Thoracic aorta (tissue), 2 donors: ENCODE results near the gene COMT. TPM values are rescaled to one million over a fixed set of nuclear protein-coding genes. Genes with fewer than 3 reads are reported as not detected.

Experiments
- ATAC-seq: fragments of 150-250 bp; one replicate; pipeline ENCODE4 v1.8.0; 2017; ENCODE audit warnings: low read depth; ENCODE audit not compliant: insufficient number of reproducible peaks, low FRiP score
- DNase-seq: peaks from one replicate; pipeline ENCODE4 v3.0.0-alpha.2; 2020; ENCODE audit warnings: low spot score
- H3K27ac ChIP-seq, 2 donors: fragments of 200-600 bp; sonication (generic); 1 replicate in 1 of 2; 2 replicates in 1 of 2; pipeline ENCODE4 v1.5.1; 2016; ENCODE audit warnings: mild to moderate bottlenecking in 2 of 2, moderate library complexity in 2 of 2
- H3K27me3 ChIP-seq: fragments of 200-600 bp; sonication (generic); replicated peaks from 2 replicates; pipeline ENCODE4 v1.6.0; 2016; ENCODE audit warnings: mild to moderate bottlenecking; ENCODE audit not compliant: insufficient read depth
- H3K36me3 ChIP-seq: fragments of 200-600 bp; sonication (generic); one replicate; pipeline ENCODE4 v1.5.1; 2016
- H3K4me1 ChIP-seq, 2 donors: fragments of 200-600 bp; sonication (generic); 1 replicate in 1 of 2; 2 replicates in 1 of 2; pipeline versions ENCODE4 v1.5.1 to v1.6.0; 2016; ENCODE audit warnings: low read depth in 2 of 2, mild to moderate bottlenecking in 1 of 2; ENCODE audit not compliant: control insufficient read depth in 1 of 2
- H3K4me3 ChIP-seq: fragments of 200-600 bp; sonication (generic); 2 replicates; pipeline ENCODE4 v1.5.1; 2016; ENCODE audit warnings: mild to moderate bottlenecking
- H3K9me3 ChIP-seq: fragments of 200-600 bp; sonication (generic); 2 replicates; pipeline ENCODE4 v1.5.1; 2016
- total RNA-seq, 2 donors: library from RNA; depleted of rRNA; stranded (reverse); fragments of >200 nt; gene quantifications; one replicate each; pipeline versions ENCODE4 v1.1.0 to v1.2.3, GENCODE V29; 2016
- TF ChIP-seq, protein P1 (sequence below): fragments of 200-600 bp; sonication (generic); IDR thresholded peaks from one replicate; pipeline ENCODE4 v1.5.1; 2019; ENCODE audit warnings: antibody characterized with exemption

COMT gene
- total RNA-seq, 2 donors from 2014 or later: 230 to 300 TPM

DNA sequence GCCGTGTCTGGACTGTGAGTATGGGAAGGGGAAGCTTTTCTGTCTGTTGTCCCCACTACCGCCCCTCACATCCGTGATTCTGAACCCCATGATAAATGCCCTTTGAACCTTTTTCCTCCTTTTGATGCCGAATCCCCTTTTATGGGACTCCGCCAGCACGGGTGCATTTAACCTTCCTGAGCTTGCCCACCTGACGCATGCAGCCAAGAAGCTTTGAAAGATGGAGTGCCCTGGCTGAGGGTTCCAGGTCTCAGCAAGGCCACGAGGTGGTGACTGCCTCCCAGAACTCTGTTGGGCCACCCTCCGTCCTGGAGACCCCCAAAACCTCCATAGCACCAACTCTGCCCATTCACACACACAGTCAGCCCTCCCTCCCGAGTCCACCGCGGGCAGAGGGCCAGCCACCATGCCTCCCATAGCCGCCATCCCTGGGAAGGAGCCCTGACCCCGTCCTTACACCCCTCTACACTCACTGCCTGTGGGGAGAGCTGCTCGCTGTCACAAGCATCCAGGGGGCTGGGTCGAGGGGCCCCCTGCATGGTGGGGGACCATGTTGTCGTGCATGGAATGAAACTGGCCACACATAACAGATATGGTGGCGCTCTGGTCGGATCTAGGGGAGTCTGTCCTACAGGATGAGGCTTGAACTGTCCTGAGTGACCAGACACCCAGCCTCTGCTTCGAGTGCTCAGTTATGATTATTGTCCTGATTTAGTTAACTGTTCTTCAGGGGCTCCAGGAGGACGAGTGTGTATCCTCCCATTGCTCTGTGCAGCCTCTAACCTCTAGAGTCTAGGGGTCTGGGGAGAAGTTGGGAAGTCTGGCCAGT, 822 bp upstream of the COMT start:
- DNase-seq: no peak
- H3K4me3 ChIP-seq: peak overlapping the region; percentile 78
- H3K27ac ChIP-seq: peak overlapping the region; percentile 91 to 100
- H3K9me3 ChIP-seq: no peaks in the 10 kb centered on the region
- H3K27me3 ChIP-seq: no peaks in the 10 kb centered on the region
- peaks cover 22 to 41% of the 10 kb centered on the region in 2 donors for H3K4me1 ChIP-seq
- ATAC-seq: no peak
- H3K36me3 ChIP-seq: no peaks in the 10 kb centered on the region
- TF ChIP-seq, protein P1, sequence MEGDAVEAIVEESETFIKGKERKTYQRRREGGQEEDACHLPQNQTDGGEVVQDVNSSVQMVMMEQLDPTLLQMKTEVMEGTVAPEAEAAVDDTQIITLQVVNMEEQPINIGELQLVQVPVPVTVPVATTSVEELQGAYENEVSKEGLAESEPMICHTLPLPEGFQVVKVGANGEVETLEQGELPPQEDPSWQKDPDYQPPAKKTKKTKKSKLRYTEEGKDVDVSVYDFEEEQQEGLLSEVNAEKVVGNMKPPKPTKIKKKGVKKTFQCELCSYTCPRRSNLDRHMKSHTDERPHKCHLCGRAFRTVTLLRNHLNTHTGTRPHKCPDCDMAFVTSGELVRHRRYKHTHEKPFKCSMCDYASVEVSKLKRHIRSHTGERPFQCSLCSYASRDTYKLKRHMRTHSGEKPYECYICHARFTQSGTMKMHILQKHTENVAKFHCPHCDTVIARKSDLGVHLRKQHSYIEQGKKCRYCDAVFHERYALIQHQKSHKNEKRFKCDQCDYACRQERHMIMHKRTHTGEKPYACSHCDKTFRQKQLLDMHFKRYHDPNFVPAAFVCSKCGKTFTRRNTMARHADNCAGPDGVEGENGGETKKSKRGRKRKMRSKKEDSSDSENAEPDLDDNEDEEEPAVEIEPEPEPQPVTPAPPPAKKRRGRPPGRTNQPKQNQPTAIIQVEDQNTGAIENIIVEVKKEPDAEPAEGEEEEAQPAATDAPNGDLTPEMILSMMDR: no peak

DNA sequence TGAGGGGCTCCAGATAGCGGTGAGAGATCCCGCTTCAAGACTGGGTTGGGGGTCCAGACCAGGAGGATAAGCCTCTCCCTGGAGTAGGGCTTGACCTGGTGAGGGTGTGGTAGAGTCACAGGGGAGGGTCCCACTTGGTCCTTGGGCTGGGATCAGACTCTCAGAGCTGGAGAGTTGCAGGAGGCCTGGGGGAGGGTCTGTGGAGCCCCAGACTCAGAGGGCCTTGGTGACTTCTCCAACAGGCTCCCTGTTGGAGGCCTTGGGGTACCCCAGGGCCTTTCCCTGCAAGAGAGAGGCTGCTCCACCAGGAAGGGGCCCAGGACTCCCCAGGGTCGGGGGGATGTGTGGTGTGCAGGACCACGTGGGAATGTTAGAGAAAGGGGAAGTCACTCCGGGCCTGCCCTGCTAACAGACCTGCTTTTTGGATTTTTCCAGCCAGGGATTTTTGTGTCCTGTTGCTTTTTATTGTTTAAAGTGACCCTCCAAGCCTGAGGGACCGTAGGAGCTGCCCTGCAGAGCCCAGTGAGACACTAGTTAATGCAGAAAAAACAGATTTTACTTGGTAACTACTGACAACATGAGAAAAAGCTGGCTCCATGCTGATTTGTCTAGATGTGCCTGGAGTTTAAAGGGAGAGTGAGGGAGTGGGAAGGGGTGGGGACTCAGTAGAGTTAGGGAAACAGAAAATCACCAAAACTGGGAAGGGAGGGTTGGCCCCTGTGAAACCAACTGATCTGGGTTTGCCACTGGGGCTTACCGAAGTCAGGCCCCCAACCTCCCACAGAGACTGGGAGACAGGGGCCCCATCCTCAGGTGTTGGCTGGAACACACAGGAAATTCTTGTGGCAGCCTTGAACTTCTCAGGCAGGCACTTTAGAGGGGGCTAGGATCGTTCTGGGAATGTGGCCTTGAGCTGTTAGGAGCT, 847 bp downstream of the COMT start:
- Histone ChIP-seq H3K4me3 (peak overlapping the region; percentile 78), H3K27ac (peak overlapping the region; percentile 91 to 100), H3K9me3 (no peaks in the 10 kb centered on the region), H3K4me1 (peaks cover 27 to 55% of the 10 kb centered on the region in 2 donors), H3K27me3 (no peaks in the 10 kb centered on the region), H3K36me3 (no peaks in the 10 kb centered on the region)
- DNase-seq (no peak), ATAC-seq (peak; percentile 72)
- TF ChIP-seq, protein P1: no peak

DNA sequence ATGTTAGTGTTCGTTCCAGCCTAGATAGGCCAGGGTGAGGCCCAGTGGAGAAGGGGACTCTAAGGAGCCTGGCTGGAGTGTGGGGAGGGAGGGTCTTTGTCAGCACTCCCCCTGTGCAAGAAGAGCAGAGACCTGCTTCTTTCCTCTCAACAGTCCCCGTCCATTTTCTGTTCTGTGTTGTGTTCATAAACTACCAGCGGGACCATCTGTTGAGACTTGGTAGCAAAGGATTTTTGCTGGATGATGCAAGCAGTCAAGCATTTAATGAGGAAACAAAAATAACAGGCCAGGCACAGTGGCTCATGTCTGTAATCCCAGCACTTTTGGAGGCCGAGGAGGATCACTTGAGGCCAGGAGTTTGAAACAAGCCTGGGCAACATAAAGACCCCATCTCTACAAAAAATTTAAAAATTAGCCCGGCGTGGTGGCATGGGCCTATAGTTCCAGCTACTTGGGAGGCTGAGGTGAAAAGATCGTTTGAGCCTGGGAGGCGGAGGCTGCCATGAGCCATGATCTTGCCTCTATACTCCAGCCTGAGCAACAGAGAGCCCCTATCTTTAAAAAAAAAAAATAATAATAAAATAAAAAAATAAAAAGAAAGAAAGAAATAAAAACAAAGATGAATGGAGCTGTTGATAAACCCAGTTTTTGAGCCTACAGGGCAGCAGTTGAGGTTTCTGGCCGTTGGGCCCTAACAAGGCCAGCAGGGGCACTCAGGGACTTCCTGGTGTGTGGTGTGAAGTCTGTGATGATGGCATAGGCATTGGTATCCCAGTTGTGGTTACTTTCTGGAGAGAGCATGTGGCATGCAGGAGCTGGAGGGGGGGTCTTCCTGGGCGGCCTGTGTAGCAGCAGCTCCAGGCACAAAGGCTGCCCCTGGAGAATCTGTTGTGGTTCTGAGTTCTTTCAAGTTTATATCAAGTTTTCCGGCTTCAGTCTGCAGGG, 1.8 kb downstream of the COMT start:
- Histone ChIP-seq H3K36me3 (no peaks in the 10 kb centered on the region), H3K27me3 (no peaks in the 10 kb centered on the region), H3K4me3 (peak overlapping the region; percentile 78), H3K27ac (peak overlapping the region; percentile 91 to 100), H3K4me1 (peaks cover 30 to 65% of the 10 kb centered on the region in 2 donors), H3K9me3 (no peaks in the 10 kb centered on the region)
- ATAC-seq (peak; percentile 77), DNase-seq (no peak)
- TF ChIP-seq, protein P1: peak; percentile 9

DNA sequence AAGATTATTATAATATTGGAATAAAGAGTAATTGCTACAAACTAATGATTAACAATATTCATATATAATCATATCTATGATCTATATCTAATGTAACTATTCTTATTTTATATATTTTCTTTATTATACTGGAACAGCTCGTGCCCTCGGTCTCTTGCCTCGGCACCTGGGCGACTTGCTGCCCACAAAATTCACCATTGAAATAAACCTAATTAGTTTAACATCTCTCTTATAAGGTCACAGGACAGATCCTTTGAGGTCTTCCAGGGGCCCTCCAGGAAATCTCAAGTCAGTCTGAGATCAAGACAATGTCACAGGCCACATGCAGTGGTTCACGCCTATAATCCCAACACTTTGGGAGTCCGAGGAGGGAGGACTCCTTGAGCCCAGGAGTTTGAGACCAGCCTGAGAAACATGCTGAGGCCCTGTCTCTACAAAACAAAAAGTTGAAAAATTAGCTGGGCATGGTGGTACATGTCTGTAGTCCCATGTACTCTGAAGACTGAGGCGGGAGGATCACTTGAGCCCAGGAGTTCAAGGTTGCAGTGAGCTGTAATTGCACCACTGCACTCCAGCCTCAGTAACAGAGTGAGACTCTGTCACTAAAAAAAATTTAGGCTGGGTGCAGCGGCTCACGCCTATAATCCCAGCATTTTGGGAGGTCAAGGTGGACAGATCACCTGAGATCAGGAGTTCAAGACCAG, 6.6 kb downstream of the COMT start:
- ATAC-seq: no peak
- no peak overlapping the region for H3K4me3 ChIP-seq

More for the DNA sequence above, 6.6 kb downstream of the COMT start:
- no peak for DNase-seq
- Histone ChIP-seq H3K9me3 (no peaks in the 10 kb centered on the region), H3K27me3 (no peaks in the 10 kb centered on the region), H3K4me1 (peaks cover 30 to 71% of the 10 kb centered on the region in 2 donors), H3K27ac (peak overlapping the region; percentile 38 to 56), H3K36me3 (no peaks in the 10 kb centered on the region)
- TF ChIP-seq, protein P1: no peak
